Activated CD8-positive, alpha-beta memory T cell treated with anti-CD3 and anti-CD28 coated beads for 48 hours (primary cell): Measurements from ENCODE around the gene LAMA3.
A peak's percentile ranks its signal among the peaks of the same experiment; 100 is the strongest.

ENCODE experiments used
- DNase-seq, 3 experiments: peaks; one replicate each; pipeline ENCODE4 v3.0.0-alpha.2; 2020; ENCODE audit warnings: low read depth in 2 of 3, low spot score in 2 of 3

The LAMA3 gene

DNA sequence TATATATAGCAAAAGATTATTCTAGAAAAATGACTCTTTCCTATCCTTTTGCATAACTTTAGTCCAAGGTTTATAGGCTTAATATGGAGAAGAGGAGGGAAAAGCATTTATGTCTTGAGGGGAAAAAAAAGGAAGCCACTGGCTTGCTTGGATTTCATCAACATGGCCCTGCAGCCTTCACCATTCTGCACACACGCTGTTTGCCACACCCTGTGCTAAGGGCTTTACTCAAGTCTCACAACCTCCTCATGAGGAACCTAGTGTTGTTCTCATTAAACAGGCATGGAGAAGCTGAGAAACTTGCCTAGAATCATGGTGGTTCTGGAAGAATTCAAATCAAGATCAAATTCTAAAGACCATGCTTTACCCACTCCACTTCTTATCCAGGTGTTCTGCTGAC is 208.0 kb downstream of the LAMA3 start:
- DNase-seq, result no peak

DNA sequence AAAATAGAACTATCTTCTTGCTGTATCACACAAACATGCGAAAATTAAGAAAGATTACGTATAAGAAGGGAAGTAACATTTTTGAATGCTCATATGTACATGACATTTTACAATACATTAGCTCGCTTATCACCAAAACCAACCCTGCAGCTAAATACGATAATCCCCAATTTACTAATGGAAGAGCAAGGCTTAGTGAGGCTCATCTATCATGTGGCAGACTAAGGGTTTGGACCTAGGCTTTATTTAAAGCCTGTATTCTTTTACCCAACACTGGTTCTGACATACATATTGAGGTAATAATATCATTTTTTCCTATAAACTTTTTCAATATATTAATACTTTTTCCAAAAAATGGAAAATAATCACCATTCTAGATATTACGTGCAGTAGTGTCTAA is 208.5 kb downstream of the LAMA3 start:
- DNase-seq, result no peak

DNA sequence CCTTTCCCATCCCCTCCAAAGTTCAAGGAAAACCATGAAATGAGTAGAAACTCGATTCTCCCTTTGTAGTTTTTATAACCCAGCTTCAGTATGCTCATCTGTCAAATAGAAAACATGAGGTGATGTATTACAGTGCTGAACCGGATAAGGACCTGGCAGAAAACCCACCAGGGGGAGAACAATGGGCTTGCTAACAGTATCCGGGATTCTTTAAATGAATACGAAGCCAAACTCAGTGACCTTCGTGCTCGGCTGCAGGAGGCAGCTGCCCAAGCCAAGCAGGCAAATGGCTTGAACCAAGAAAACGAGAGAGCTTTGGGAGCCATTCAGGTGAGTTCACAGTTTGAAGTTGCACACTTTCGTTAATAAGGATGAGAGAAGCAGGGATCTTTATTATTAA is 211.7 kb downstream of the LAMA3 start:
- DNase-seq, result no peak

DNA sequence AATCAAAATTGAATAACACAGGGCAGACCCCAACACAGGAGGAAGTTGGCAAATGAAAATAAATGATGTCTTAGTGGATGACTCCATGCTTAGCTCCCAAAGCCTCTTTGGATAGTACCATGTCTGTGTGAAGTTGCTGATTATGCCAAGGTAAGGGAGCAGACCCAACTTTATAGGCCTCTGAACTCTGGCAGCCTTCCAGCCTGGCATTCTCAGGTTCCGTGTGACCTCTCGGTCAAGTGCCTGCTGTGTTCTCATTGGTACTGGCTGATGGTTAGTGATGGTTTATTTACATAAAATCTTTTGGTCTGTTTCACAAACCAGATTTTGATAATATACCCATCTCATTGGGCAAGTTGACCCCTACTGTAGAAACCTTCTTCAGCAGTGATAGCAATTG is 213.1 kb downstream of the LAMA3 start:
- DNase-seq, result no peak

DNA sequence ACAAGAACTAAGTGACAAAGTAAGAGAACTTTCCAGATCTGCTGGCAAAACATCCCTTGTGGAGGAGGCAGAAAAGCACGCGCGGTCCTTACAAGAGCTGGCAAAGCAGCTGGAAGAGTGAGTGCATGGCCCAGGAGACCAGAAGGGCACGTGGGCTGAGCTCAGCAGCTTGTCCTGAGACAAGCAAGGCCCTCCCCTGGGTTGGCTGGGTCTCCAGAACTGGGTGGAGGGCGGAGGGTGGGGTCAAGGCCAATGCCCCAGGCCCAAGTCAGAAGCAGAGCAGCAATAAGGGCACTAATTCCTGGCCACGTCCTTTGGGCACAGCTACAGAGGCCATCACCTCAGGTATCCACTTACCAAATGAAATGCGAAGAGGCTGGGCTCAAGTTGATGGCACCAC is 214.7 kb downstream of the LAMA3 start:
- DNase-seq, result no peak

DNA sequence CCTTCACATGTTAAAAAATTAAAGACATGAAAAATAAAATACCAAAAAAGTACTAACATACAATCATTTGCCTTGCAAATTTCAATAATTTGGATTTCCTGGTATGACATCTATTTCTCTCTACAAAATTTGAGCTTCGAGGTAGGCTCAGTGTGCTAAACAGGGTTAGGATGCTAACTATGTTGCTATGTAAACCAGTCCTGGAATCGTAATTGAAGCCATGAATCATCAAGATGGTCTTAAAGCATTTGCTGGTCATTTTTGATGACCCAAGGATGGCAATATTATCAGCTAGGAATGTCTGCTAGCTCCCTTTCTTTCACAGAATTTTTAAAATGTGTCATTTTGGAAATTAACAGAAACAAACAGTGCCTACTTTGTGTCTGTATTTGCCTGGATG is 217.4 kb downstream of the LAMA3 start:
- no peak for DNase-seq

DNA sequence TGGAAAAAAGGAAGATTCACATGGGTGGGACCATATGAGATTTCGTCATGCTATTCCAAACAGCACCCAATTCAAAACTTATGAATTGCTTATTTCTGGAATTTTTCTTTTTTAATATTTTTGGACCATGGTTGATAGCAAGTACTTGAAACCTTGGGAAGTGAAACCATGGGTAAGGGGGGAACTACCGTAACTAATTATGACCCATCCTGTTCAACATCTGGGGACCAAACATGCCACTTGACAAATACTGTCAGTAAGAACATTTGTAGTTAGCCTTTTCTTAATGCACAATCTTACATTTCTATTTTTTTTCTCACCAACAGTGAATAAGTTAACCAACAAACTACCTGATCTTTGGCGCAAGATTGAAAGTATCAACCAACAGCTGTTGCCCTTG is 219.6 kb downstream of the LAMA3 start:
- DNase-seq, result no peak

DNA sequence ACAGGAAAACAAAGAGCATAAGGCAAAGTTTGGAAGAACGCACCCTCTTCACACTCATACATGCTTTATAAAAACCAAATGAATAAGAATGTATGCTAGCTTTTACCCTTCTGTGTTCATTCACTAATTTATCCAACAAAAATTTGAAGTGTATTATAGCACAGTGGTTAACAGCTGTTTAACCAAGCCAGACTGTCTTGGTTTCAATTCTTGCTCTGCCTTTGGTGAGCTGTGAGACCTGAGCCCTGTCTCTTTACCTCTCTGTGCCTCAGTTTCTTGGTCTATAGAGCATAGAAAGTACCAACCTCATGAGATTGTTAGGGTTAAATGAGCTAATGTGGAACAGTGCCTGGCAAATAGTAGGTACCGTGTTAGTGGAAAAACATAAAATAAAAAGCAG is 220.8 kb downstream of the LAMA3 start:
- no peak for DNase-seq

DNA sequence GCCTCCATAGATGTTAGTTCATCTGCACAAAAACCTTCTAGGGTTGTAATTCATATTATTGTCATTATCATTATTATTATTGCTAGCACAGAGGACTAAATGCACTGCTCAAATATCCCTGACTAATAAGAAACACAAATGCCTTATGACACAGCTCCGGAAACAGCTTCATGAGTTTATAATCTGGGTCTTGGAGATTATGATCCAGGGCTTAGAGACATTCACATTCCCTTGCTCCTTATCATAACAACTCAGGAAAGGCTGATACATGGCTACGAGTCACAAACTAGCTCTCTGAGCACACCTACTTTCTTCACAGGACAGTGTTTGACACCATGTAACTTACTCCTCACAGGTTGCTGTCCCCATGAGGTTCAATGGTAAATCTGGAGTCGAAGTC is 223.1 kb downstream of the LAMA3 start:
- no peak for DNase-seq

DNA sequence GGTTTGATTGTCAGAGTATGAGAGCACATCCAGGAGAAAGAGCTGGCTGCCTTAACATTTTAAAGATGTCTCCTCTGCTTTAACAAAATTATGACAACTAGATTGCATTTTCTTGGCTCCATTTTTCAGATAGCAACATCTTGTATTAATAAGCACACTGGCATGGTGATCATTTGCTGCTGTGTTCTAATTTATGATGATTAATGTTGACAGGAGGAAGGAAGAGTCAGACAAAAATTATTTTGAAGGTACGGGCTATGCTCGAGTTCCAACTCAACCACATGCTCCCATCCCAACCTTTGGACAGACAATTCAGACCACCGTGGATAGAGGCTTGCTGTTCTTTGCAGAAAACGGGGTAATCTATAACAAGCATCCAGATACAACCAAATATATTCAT is 227.1 kb downstream of the LAMA3 start:
- DNase-seq, result no peak

DNA sequence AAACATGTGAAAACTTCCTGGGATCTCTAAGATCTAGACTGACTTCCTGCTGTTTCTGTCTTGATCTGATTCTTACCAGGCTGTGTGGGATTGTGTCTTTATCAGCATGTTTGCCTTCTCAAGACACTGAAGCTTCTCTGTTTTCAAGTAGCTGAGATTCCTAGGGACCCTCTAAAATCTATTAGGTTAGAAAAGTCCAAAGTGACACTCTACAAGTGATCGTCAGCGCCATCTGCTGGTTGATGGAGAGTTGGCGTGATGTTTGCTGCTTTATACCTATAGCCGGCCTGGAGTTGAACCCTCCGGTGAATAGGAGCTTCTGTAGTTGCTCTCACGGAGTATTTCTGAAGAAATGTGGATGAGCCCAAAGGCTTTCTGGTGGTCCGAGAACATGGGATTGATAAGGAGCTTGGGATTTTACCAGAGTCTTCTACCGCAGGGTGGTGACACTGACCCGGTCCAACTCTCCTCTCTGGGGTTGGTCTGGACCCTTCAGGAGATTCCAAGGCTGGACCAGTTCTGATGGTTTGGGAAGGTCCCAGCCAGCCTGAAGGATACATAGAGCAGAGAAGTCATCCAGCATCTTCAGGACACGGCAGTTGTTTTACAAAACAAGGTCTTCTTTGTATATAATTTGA is 229.3 kb downstream of the LAMA3 start:
- peak; percentile 40 to 67 (median 66) for DNase-seq

DNA sequence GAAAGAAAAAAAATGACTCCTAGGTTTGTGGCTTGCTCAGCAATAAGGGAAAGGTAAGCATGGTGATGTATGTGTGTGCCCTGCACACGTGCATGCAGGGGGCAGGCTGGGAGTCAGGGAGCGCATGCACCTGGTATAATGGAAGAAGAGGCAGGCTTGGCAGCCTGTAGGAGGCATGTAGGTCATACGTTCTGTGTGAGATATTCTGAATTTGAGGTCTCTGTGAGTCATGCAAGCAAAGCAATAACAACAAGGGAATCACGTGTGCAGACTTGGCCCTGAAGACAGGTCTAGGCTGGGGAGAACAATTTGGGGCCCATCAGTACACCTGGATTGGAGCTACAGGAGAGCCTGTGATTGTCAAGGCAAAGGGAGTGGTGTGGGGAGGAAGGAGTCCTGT is 230.8 kb downstream of the LAMA3 start:
- no peak for DNase-seq

DNA sequence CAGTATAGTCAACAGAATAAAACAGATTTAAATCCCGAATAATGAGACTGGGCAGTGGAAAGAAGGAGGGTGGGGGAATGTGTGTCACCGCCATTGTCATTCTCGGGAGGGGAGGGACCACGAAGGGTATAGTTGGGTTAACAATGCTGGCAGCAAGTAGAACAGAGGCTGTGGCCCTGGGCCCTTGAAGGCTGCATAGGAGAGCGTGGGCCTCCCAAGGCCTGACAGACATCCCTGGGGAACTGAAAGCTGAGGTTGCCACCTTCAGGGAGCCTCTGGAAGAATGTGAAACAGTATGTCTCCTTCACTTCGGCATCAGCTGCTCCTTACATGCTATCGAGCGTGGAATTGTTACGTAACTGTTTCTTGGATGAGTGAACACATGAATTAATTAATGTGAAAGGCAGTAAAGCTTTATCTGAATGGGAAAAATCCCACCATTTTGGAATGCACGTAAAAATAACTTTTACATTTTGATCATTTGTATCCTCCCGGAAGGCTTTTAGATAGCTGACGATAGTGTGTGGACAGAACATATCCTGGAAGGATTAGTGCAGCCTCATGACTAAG is 232.5 kb downstream of the LAMA3 start:
- DNase-seq, result no peak

DNA sequence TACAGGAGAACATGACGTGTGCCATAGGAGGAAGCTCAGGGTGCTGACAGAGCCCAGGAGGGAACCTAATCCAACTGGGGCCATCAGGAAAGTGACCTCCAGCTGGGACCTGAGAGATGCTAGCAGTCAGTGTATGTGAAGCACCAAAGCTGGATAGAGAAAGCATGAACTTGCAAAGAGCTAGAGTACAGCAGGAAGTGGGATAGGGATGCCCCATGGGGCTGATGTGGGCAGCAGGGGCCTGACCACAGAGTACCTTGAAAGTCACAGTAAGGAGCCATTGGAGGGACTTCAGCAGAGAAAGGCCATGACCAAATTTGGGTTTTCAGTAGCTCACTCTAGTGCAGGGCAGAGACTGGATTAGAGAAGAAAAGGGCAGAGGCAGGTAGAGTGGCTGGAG is 233.7 kb downstream of the LAMA3 start:
- DNase-seq, result no peak

DNA sequence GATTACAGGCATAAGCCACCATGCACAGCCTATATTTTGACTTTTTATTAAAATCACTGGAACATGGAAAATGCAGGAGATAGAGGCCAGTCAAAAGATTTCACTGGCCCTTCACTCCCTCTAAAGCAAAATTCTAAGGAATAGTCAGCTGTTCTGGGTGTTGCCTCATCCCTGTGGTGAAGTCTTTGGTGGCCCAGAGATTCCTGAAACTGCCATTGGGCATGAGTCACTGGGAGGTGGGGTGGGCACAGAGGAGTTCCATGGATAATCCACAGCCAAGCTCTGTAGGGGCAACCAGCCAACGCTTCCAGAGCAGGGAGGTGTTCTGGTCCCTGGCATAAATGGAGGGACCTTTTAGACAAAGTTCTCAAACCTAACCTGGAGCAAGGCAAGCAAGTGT is 235.6 kb downstream of the LAMA3 start:
- no peak for DNase-seq

DNA sequence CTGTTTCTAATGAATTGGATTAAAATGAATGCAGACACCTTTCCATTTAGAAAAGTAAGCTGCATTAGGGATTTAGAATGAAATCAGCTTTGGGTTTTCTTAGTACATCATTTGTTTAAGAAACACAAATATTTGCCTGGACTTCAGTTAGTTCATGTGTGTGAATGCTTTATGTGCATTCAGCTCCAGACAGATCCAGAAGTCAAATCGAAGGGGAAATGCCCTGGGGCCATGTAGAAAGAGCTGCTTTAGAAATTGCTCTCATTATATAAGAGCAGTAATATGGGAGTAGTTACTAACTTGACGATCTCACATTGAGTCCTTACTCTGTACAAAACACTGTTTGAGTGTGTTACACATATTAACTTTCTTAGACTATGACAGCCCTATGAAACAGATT is 237.3 kb downstream of the LAMA3 start:
- DNase-seq, result no peak

DNA sequence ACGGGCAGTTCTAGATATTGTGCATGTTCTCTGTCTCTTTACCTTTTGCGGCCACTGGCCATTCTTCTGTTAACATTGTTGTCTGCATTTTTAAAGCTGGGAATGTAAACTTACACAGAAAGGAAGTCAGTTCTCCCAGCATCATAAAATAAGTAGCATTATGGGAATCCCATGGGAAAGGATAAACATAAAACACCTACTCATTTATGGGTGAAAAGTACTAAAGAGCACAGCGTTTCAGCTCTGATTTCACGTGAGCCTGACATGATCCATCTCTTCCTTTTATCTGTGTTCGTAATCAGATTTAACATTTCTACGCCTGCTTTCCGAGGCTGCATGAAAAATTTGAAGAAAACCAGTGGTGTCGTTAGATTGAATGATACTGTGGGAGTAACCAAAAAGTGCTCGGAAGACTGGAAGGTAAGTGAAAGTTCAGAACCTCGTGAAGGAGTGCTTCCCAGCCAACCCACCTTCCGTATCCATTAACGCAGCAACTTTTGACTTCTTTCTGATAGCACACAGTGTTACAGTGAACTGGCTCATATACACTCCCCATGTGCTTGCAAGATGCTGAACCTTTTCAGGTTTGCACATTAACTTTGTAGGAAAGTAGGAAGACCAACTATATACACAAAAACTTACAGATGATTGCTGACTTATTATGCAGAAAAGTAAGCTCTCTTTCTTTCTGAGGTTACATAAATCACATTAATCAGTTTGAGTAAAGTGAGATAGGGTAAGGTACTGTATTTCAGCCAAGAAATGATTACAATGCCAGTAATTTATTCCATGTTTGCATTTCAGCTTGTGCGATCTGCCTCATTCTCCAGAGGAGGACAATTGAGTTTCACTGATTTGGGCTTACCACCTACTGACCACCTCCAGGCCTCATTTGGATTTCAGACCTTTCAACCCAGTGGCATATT is 238.8 kb downstream of the LAMA3 start:
- no peak for DNase-seq

DNA sequence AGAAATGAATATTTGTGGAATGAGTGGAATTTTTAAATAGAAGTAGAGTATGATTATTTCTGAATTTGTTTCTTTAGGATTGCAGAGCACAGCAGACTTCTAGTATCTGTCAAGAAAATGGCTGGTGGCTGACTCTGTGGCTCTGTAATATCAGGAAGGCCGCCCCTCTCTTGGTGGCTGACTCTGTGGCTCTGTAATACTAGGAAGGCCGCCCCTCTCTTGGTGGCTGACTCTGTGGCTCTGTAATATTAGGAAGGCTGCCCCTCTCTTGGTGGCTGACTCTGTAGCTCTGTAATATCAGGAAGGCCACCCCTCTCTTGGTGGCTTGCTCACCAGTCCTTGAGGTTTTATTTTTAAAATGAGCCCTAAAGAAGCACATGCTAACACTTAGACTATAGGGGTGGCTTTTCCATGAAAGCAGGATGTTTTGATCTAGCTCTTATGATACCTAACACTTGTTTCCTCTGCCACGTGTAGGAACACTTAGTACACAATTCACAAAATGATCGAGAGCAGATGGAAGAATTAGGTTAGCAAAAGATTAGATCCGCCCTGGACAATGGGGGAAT is 240.2 kb downstream of the LAMA3 start:
- no peak for DNase-seq

DNA sequence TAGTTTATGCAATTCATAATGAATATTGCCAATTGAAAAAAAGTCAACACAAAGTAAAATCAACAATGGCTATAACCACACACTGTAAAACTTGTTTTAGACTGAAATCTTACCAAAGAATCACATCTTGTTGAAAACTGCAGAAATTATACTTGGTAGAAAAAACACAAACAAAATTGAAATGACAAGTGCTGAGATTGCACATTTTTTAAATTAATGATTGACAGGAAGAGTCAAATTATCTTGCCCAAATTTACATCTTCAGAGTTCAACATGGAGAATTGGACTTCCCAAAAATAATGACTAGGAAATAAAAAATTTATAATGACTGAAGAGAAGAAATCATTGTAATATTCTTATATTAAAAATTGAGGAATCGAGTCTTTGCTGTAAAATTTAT is 240.7 kb downstream of the LAMA3 start:
- DNase-seq, result no peak

DNA sequence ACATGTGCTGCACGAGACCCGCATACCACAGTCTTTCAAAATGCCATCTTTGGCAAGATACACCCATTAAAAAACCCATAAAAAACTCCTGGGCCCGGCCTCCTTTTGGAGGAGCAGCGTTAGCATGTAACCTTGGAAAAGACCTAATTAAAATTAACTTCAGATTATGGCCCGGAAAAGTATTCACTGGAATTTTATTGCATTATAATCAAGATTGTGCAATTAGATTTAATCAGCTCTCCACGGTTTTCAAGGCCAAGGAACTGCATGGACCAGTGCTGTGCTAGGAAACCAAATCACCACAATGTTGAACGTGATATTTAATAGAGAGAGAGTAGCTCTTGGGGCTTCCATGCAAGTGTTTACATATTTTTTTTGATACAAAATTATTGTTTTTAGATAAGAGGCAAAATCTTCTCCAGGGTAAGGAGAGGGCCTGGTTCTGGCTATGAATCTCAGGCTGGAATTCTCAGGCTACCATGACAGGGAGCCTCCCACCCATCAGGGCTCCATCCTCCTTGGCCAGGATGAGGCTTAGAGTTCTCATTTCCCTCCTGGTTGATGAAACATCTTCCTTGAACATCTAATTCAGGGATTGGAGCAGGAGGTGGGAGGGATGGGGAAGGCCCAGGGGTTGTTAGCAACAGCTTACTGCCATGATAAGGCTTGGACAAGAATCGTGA is 243.3 kb downstream of the LAMA3 start:
- DNase-seq, result no peak

DNA sequence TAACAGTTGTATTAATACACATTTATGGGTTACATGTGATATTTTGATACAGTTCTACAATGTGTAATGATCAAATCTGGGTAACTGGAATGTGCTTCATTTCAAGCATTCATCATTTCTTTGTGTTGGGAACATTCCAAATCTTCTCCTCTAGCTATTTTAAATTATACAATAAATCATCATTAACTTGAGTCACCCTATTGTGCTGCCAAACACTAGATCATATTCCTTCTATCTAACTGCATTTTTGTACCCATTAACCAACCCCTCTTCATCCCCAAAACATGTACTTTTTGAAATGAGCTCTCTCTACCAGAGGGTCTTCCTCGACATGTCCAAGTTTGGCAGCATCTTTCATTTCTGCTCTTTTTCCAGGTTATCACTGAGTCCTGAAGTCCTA is 244.2 kb downstream of the LAMA3 start:
- no peak for DNase-seq

DNA sequence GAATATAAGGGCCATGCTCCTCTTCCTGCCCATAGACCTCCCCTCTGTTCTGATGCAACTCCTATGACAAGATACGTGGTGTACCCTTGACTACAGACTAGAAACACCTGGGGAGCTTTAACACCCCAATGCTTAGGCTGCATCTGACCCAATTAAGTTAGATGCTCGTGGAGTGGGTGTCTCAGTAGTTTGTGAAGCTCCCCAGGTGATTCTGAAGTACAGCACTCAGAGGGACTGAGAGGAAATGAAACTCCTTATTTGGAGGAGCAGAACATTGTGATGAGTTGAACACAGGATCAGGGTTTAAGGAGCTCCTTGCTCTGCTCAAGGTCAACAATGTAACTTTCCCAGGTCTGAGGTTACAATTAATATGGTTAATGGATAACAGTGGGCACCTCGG is 245.0 kb downstream of the LAMA3 start:
- no peak for DNase-seq
